GM23338 (cell line): Measurements from ENCODE around the gene CRAMP1. TPM values are rescaled to one million over a fixed set of nuclear protein-coding genes. Genes with fewer than 3 reads are reported as not detected.

Experiments
- ATAC-seq: fragments of 200-7000 bp; cut with Tn5 transposase; 3 replicates; pipeline ENCODE4 v1.9.1; 2020
- DNase-seq: peaks from one replicate; pipeline ENCODE4 v3.0.0-alpha.2; 2015; ENCODE audit warnings: low spot score
- H2AFZ ChIP-seq: fragments of 200-600 bp; sonication (generic); 2 replicates; pipeline ENCODE4 v1.8.0; 2016; ENCODE audit warnings: antibody characterized with exemption, mild to moderate bottlenecking, moderate library complexity
- H3F3A ChIP-seq: fragments of 200-600 bp; sonication (generic); replicated peaks from 2 replicates; pipeline ENCODE4 v1.8.0; 2017; ENCODE audit warnings: antibody characterized with exemption, mixed run types, low read depth
- H3K27ac ChIP-seq: fragments of 200-600 bp; sonication (generic); 2 replicates; pipeline ENCODE4 v1.6.1; 2016; ENCODE audit warnings: low read depth
- H3K27me3 ChIP-seq: fragments of 200-600 bp; sonication (generic); 2 replicates; pipeline ENCODE4 v1.8.0; 2016; ENCODE audit warnings: mild to moderate bottlenecking, mixed run types, moderate library complexity; ENCODE audit not compliant: insufficient read depth
- H3K36me3 ChIP-seq: fragments of 200-600 bp; sonication (generic); 2 replicates; pipeline ENCODE4 v1.8.0; 2016; ENCODE audit warnings: mild to moderate bottlenecking; ENCODE audit not compliant: insufficient read depth
- H3K4me1 ChIP-seq: fragments of 200-600 bp; sonication (generic); 2 replicates; pipeline ENCODE4 v1.8.0; 2016; ENCODE audit warnings: mild to moderate bottlenecking, moderate library complexity; ENCODE audit not compliant: insufficient read depth
- H3K4me2 ChIP-seq: fragments of 200-600 bp; sonication (generic); 2 replicates; pipeline ENCODE4 v1.7.1; 2017; ENCODE audit warnings: mixed run types
- H3K4me3 ChIP-seq: fragments of 200-600 bp; sonication (generic); 2 replicates; pipeline ENCODE4 v1.6.1; 2016; ENCODE audit warnings: mixed run types
- H3K79me2 ChIP-seq: fragments of 200-600 bp; sonication (generic); replicated peaks from 2 replicates; pipeline ENCODE4 v1.8.0; 2017; ENCODE audit warnings: mild to moderate bottlenecking; ENCODE audit not compliant: insufficient read depth
- H3K9me2 ChIP-seq: fragments of 200-600 bp; sonication (generic); 2 replicates; pipeline ENCODE4 v1.8.0; 2017; ENCODE audit not compliant: insufficient read depth
- H4K20me1 ChIP-seq: fragments of 200-600 bp; sonication (generic); replicated peaks from 2 replicates; pipeline ENCODE4 v1.8.0; 2017; ENCODE audit warnings: mild to moderate bottlenecking; ENCODE audit not compliant: insufficient read depth
- H3K27ac Mint-ChIP-seq: 2 replicates; pipeline ENCODE4 v1.8.0; 2020; ENCODE audit warnings: inconsistent platforms, mild to moderate bottlenecking, moderate library complexity, mixed read lengths
- H3K27me3 Mint-ChIP-seq: 3 replicates; pipeline ENCODE4 v1.8.0; 2022; ENCODE audit warnings: low read depth, mild to moderate bottlenecking, moderate library complexity, mixed read lengths, inconsistent platforms; ENCODE audit not compliant: insufficient read depth, poor library complexity
- H3K36me3 Mint-ChIP-seq: 3 replicates; pipeline ENCODE4 v1.8.0; 2021; ENCODE audit warnings: low read depth, mild to moderate bottlenecking, inconsistent platforms, moderate library complexity, mixed read lengths
- H3K4me1 Mint-ChIP-seq: 3 replicates; pipeline ENCODE4 v1.8.0; 2020; ENCODE audit warnings: mild to moderate bottlenecking, inconsistent platforms, mixed read lengths
- H3K4me3 Mint-ChIP-seq: 3 replicates; pipeline ENCODE4 v1.8.0; 2021; ENCODE audit warnings: moderate library complexity, mild to moderate bottlenecking, inconsistent platforms, mixed read lengths
- H3K9me3 Mint-ChIP-seq: 3 replicates; pipeline ENCODE4 v1.8.0; 2020; ENCODE audit warnings: moderate library complexity, mild to moderate bottlenecking, inconsistent platforms, mixed read lengths
- CREB1 ChIP-seq: fragments of 250-450 bp; sonication (Bioruptor Pico); IDR thresholded peaks from 2 replicates; pipeline ENCODE4 v1.5.0; 2020; ENCODE audit warnings: low read depth, mild to moderate bottlenecking, moderate library complexity
- CTCF ChIP-seq, 2 experiments: fragments of 200-600 bp in 1 of 2; sonication (generic) in 1 of 2; conservative IDR thresholded peaks; 2 replicates each; pipeline versions ENCODE4 v1.5.1 to v1.6.1; 2016 to 2017; ENCODE audit warnings: antibody characterized with exemption in 2 of 2, low read depth in 2 of 2, mild to moderate bottlenecking in 2 of 2, moderate library complexity in 1 of 2
- EZH2 ChIP-seq: fragments of 200-600 bp; sonication (generic); IDR thresholded peaks from one replicate; pipeline ENCODE4 v1.8.0; 2017; ENCODE audit warnings: antibody characterized with exemption, mild to moderate bottlenecking, low read depth; ENCODE audit not compliant: unreplicated experiment
- EZH2phosphoT487 ChIP-seq: fragments of 200-600 bp; sonication (generic); IDR thresholded peaks from one replicate; pipeline ENCODE4 v1.8.1; 2018; ENCODE audit warnings: antibody characterized with exemption; ENCODE audit not compliant: unreplicated experiment
- NANOG ChIP-seq: IDR thresholded peaks from 2 replicates; pipeline ENCODE4 v1.6.1; 2016; ENCODE audit warnings: antibody characterized with exemption, borderline replicate concordance
- POLR2AphosphoS5 ChIP-seq: IDR thresholded peaks from 2 replicates; pipeline ENCODE4 v1.6.1; 2016; ENCODE audit warnings: antibody characterized with exemption, low read depth
- STAT1 ChIP-seq: IDR thresholded peaks from one replicate; pipeline ENCODE4 v1.6.1; 2016; ENCODE audit warnings: antibody characterized with exemption; ENCODE audit not compliant: unreplicated experiment
- ZNF331 ChIP-seq: fragments of 250-450 bp; sonication (Bioruptor Pico); IDR thresholded peaks from 2 replicates; pipeline ENCODE4 v1.5.0; 2020; ENCODE audit warnings: low read depth, mild to moderate bottlenecking, moderate library complexity
- ZNF462 ChIP-seq: fragments of 250-450 bp; sonication (Bioruptor Pico); IDR thresholded peaks from 2 replicates; pipeline ENCODE4 v1.5.0; 2020; ENCODE audit warnings: mild to moderate bottlenecking, moderate library complexity
- polyA plus RNA-seq: library from polyadenylated mRNA; unstranded; fragments of >200 nt; fragmentation: Nextera tagmentation; extraction: Ambion mirVana; gene quantifications from 2 replicates; pipeline ENCODE4 v1.2.1, GENCODE V29; 2016
- total RNA-seq: library from RNA; depleted of rRNA; stranded (reverse); fragments of >200 nt; shearing (Covaris generic); gene quantifications from 2 replicates; pipeline ENCODE4 v1.2.3, GENCODE V29; 2014

The CRAMP1 gene
- total and polyA plus RNA-seq, 2 experiments from 2014 or later, result 3.4 to 16.7 TPM

- TF ChIP-seq EZH2phosphoT487 (no peak), EZH2 (no peak), CREB1 (CRISPR knock-in tag) (no peak), NANOG (no peak)
- peaks cover 6% of the 10 kb centered on the region for H3K27me3 Mint-ChIP-seq
- Histone ChIP-seq H3K27ac (no peak overlapping the region), H3K27me3 (no peaks in the 10 kb centered on the region), H3K4me1 (no peaks in the 10 kb centered on the region), H2AFZ (no peak overlapping the region), H3K9me2 (no peaks in the 10 kb centered on the region), H4K20me1 (no peaks in the 10 kb centered on the region), H3F3A (no peaks in the 10 kb centered on the region), H3K36me3 (no peaks in the 10 kb centered on the region), H3K4me2 (no peak overlapping the region), H3K4me3 (no peak overlapping the region), H3K79me2 (no peaks in the 10 kb centered on the region)
- no peak overlapping the region for H3K4me3 Mint-ChIP-seq
- H3K4me1 Mint-ChIP-seq, result no peaks in the 10 kb centered on the region; the same call in 2 of the 3 replicates
- ATAC-seq, result no peak
- no peak for DNase-seq
- peaks cover 40% of the 10 kb centered on the region for H3K36me3 Mint-ChIP-seq
- peaks cover 22% of the 10 kb centered on the region for H3K9me3 Mint-ChIP-seq
- H3K27ac Mint-ChIP-seq, result no peak overlapping the region
These were observed 15.6 kb upstream of the CRAMP1 start for GRCh38 chr16:1596516-1596915.

- H3K36me3 ChIP-seq, result no peaks in the 10 kb centered on the region
- H3K4me3 ChIP-seq, result no peak overlapping the region
- no peaks in the 10 kb centered on the region for H3K27me3 ChIP-seq
- no peaks in the 10 kb centered on the region for H3K9me2 ChIP-seq
- no peaks in the 10 kb centered on the region; the same call in 2 of the 3 replicates for H3K4me1 Mint-ChIP-seq
- H3K4me2 ChIP-seq, result no peak overlapping the region
- peaks cover 22% of the 10 kb centered on the region for H3K9me3 Mint-ChIP-seq
- H3K4me1 ChIP-seq, result no peaks in the 10 kb centered on the region
- no peaks in the 10 kb centered on the region for H4K20me1 ChIP-seq
- H3K27me3 Mint-ChIP-seq, result peaks cover 4% of the 10 kb centered on the region
- H3K36me3 Mint-ChIP-seq, result peaks cover 44% of the 10 kb centered on the region
- TF ChIP-seq NANOG, result no peak
- TF ChIP-seq ZNF331 (CRISPR knock-in tag), result no peak
- TF ChIP-seq STAT1, result no peak
- no peak overlapping the region for H3K27ac ChIP-seq
- no peak overlapping the region for H2AFZ ChIP-seq
- H3F3A ChIP-seq, result no peaks in the 10 kb centered on the region
- H3K79me2 ChIP-seq, result no peaks in the 10 kb centered on the region
- no peak overlapping the region for H3K4me3 Mint-ChIP-seq
- no peak overlapping the region for H3K27ac Mint-ChIP-seq
- ATAC-seq (no peak), DNase-seq (no peak)
These were observed 15.0 kb upstream of the CRAMP1 start for GRCh38 chr16:1597154-1597553.

GRCh38 chr16:1601031-1601430 lies 11.1 kb upstream of the CRAMP1 start:
- Mint-ChIP-seq H3K27me3 (peaks cover 5% of the 10 kb centered on the region), H3K9me3 (peaks cover 22% of the 10 kb centered on the region), H3K36me3 (peaks cover 54% of the 10 kb centered on the region), H3K27ac (no peak overlapping the region), H3K4me3 (no peak overlapping the region), H3K4me1 (no peaks in the 10 kb centered on the region; the same call in 2 of the 3 replicates)
- no peaks in the 10 kb centered on the region; the same call in 1 of the 2 replicates for H4K20me1 ChIP-seq
- ATAC-seq, result no peak
- no peak overlapping the region for H3K27ac ChIP-seq
- no peaks in the 10 kb centered on the region for H3K4me1 ChIP-seq
- H2AFZ ChIP-seq, result no peak overlapping the region
- no peaks in the 10 kb centered on the region for H3F3A ChIP-seq
- H3K4me2 ChIP-seq, result no peak overlapping the region
- no peaks in the 10 kb centered on the region for H3K9me2 ChIP-seq
- H3K27me3 ChIP-seq, result no peaks in the 10 kb centered on the region
- H3K4me3 ChIP-seq, result no peak overlapping the region
- no peak for DNase-seq
- no peaks in the 10 kb centered on the region for H3K79me2 ChIP-seq
- no peaks in the 10 kb centered on the region for H3K36me3 ChIP-seq
- TF ChIP-seq EZH2, result no peak
- no peak for TF ChIP-seq ZNF462 (CRISPR knock-in tag)
- TF ChIP-seq CREB1 (CRISPR knock-in tag), result no peak
- no peak for TF ChIP-seq NANOG
- no peak for TF ChIP-seq STAT1
- no peak for TF ChIP-seq CTCF (conservative IDR thresholded peaks at IDR 0.05; ENCODE audit: low read depth in 2 of 2)
- TF ChIP-seq POLR2AphosphoS5, result no peak
- no peak for TF ChIP-seq ZNF331 (CRISPR knock-in tag)
